ENCODE measurements around the gene MDP1. TPM values are rescaled to one million over a fixed set of nuclear protein-coding genes. Genes with fewer than 3 reads are reported as not detected.
A peak's percentile ranks its signal among the peaks of the same experiment; 100 is the strongest.

MDP1 gene
- 5.9 and 23.7 TPM in 2 replicates for total RNA-seq

GRCh38 chr14:24215495-24216344 is at the start of gene MDP1:
MDP1 (minus strand) TSS chr14:24216066; CDS start chr14:24215955, 111 bp downstream.
- DNase-seq: peak; percentile 95

- DNase-seq: no peak
Measured at GRCh38 chr14:24264298-24264697, 48.4 kb upstream of the MDP1 start.

GRCh38 chr14:24263848-24264247 is 48.0 kb upstream of the MDP1 start:
- no peak for DNase-seq

- DNase-seq: no peak
Measured at GRCh38 chr14:24262821-24263733, 47.2 kb upstream of the MDP1 start, which contains the start of gene TGM1. TGM1 (minus strand) TSS chr14:24263177; CDS start chr14:24262352, 825 bp downstream.

GRCh38 chr14:24261969-24262327 is 46.1 kb upstream of the MDP1 start:
- DNase-seq: no peak

GRCh38 chr14:24261256-24261968 is 45.5 kb upstream of the MDP1 start:
- DNase-seq: no peak

- no peak for DNase-seq
Measured at GRCh38 chr14:24260780-24261157, 44.9 kb upstream of the MDP1 start.

GRCh38 chr14:24260026-24260779 is 44.3 kb upstream of the MDP1 start:
- no peak for DNase-seq

- no peak for DNase-seq
Measured at GRCh38 chr14:24259282-24260025, 43.6 kb upstream of the MDP1 start.

- no peak for DNase-seq
Measured at GRCh38 chr14:24258548-24259265, 42.8 kb upstream of the MDP1 start.

- no peak for DNase-seq
Measured at GRCh38 chr14:24258119-24258518, 42.3 kb upstream of the MDP1 start.

GRCh38 chr14:24256960-24257359 is 41.1 kb upstream of the MDP1 start:
- DNase-seq: no peak

- no peak for DNase-seq
Measured at GRCh38 chr14:24255931-24256711, 40.3 kb upstream of the MDP1 start.

- DNase-seq: no peak
Measured at GRCh38 chr14:24255438-24255837, 39.6 kb upstream of the MDP1 start.

GRCh38 chr14:24254630-24255392 is 38.9 kb upstream of the MDP1 start:
- no peak for DNase-seq

GRCh38 chr14:24253936-24254335 is 38.1 kb upstream of the MDP1 start:
- DNase-seq: no peak

GRCh38 chr14:24252289-24253124 is 36.6 kb upstream of the MDP1 start:
- no peak for DNase-seq

- DNase-seq: peak; percentile 45
Measured at GRCh38 chr14:24251880-24252288, 36.0 kb upstream of the MDP1 start.
